NB4 (cell line): Measurements from ENCODE around the gene SUPV3L1.

Source experiments
- CTCF ChIP-seq: IDR thresholded peaks from one replicate; pipeline ENCODE4 v1.5.1; 2012; ENCODE audit warnings: low read depth, low read length
- MYC ChIP-seq: IDR thresholded peaks from 2 replicates; pipeline ENCODE4 v1.6.1; 2011; ENCODE audit warnings: low read depth, low read length
- POLR2A ChIP-seq: IDR thresholded peaks from 2 replicates; pipeline ENCODE4 v1.6.1; 2011; ENCODE audit warnings: mild to moderate bottlenecking; ENCODE audit not compliant: insufficient read length; ENCODE audit errors: extremely low read depth
- TF ChIP-seq, protein P1 (sequence below): IDR thresholded peaks from 2 replicates; pipeline ENCODE4 v1.6.1; 2011; ENCODE audit warnings: low read depth, low read length

DNA sequence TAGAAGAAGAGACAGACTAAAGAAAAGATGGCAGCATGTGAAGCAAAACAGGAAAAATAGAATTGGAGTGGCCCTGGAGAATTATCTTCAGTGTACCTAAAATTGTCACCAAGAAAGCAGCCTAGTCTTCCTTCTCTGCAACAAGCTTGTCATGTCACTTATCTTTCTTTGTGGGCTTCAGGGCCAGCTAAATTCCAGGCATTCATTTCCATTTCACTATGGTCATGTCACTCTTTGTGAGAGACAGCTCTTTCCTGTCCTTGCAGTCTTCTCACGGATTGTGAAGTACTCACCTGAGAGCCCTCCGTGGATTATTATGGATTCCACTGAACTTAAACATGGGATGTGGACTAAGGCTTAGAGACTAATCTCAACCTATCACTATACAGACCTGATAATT, 31.1 kb downstream of the SUPV3L1 start:
- TF ChIP-seq CTCF (no peak), POLR2A (no peak), MYC (no peak)
- TF ChIP-seq, protein P1, sequence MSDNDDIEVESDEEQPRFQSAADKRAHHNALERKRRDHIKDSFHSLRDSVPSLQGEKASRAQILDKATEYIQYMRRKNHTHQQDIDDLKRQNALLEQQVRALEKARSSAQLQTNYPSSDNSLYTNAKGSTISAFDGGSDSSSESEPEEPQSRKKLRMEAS, result no peak
